Measurements from ENCODE around the gene NID1. TPM values are rescaled to one million over a fixed set of nuclear protein-coding genes. Genes with fewer than 3 reads are reported as not detected.

NID1 gene
- total and polyA plus RNA-seq, 8 donors, result 21.4 to 214 (median 89.6) TPM

DNA sequence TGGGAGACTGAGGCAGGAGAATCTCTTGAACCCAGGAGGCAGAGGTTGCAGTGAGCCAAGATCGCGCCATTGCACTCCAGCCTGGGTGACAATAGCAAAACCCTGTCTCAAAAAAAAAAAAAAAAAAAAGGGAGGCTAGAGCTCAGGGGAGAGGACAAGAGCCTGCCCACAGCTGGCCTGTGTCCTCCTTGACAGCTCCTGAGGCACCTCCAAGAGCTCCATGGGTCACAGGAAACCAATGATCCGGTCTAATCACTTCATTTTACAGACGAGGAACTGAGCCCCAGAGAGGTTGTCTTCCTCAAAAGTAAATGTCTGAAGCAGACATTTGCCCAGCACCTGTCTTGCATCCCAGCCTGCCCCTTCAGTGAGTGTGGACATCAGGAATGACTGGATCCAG, 49.4 kb downstream of the NID1 start:
- intact Hi-C loops (cut with DNase I; ENCODE audit: low total_unique reads), result no loop called here
- no peak for TF ChIP-seq POLR2A (IDR thresholded peaks at IDR 0.05)
- no peak for TF ChIP-seq EP300 (IDR thresholded peaks at IDR 0.05)
- TF ChIP-seq, protein P1, sequence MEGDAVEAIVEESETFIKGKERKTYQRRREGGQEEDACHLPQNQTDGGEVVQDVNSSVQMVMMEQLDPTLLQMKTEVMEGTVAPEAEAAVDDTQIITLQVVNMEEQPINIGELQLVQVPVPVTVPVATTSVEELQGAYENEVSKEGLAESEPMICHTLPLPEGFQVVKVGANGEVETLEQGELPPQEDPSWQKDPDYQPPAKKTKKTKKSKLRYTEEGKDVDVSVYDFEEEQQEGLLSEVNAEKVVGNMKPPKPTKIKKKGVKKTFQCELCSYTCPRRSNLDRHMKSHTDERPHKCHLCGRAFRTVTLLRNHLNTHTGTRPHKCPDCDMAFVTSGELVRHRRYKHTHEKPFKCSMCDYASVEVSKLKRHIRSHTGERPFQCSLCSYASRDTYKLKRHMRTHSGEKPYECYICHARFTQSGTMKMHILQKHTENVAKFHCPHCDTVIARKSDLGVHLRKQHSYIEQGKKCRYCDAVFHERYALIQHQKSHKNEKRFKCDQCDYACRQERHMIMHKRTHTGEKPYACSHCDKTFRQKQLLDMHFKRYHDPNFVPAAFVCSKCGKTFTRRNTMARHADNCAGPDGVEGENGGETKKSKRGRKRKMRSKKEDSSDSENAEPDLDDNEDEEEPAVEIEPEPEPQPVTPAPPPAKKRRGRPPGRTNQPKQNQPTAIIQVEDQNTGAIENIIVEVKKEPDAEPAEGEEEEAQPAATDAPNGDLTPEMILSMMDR (IDR thresholded peaks at IDR 0.05), result no peak
- TF ChIP-seq POLR2AphosphoS5 (IDR thresholded peaks at IDR 0.05), result no peak
- peaks cover 17 to 75% (median 61%) of the 10 kb centered on the region in 4 donors for H3K36me3 ChIP-seq
- no peaks in the 10 kb centered on the region for H3K27me3 ChIP-seq
- no peaks in the 10 kb centered on the region for H3K9me3 ChIP-seq
- DNase-seq, result no peak
- peaks cover 0 to 17% (median 8%) of the 10 kb centered on the region in 4 donors for H3K4me1 ChIP-seq
- 73 to 92% (median 82%) methylated on average over 4 of the region's 4 CpGs for WGBS, 5 donors
- H3K4me3 ChIP-seq, result no peak overlapping the region
- H3K27ac ChIP-seq, result peak overlapping the region; percentile 34 to 89 (median 80)

DNA sequence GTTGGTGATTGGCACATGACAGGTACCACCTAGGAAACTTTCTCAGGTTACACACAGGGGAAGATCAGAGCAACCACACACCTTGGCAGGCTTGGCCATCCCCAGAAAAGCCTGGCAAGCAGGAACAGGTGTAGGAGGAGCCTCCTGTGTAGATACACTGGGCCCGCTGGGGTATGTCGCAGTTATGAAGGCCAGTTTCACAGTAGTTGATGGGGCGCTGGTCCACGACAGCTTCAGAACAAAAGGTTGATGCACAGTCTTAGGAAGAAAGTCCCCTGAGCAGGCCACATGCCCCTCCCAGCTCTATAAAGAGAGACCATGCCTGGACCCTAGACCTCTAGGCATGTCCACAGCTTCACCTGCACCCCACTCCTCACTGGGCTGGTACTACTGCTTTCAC, 51.6 kb downstream of the NID1 start:
- Histone ChIP-seq H3K9me3 (no peaks in the 10 kb centered on the region), H3K4me3 (no peak overlapping the region), H3K4me1 (peaks cover 0 to 14% (median 0%) of the 10 kb centered on the region in 4 donors), H3K36me3 (peaks cover 17 to 85% (median 61%) of the 10 kb centered on the region in 4 donors), H3K27me3 (no peaks in the 10 kb centered on the region), H3K27ac (peak overlapping the region in 3 of 5 donors; percentile 70 to 89 (median 86))
- TF ChIP-seq, protein P1 (IDR thresholded peaks at IDR 0.05), result no peak
- TF ChIP-seq POLR2A (IDR thresholded peaks at IDR 0.05), result no peak
- no peak for TF ChIP-seq POLR2AphosphoS5 (IDR thresholded peaks at IDR 0.05)
- no peak for DNase-seq
- 93 to 96% (median 95%) methylated on average over 4 of the region's 4 CpGs; no CpG with 5 or more reads in 2 of the 5 donors for WGBS, 5 donors
- intact Hi-C loops (cut with DNase I; ENCODE audit: low total_unique reads), result no loop called here

DNA sequence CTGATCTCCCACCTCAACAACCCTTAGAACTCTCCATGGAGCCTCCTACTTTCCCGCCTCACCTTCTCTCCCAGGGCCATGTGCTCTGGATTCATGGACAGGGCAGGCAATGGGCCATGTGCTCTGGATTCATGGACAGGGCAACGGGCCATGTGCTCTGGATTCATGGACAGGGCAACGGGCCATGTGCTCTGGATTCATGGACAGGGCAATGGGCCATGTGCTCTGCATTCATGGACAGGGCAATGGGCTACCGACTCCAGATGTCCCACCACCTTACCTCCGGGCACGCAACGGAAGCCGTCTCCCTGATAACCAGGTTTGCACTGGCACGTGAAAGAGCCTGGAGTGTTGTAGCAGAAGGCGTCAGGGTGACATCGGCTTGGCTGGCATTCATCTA, 53.2 kb downstream of the NID1 start:
- no peak overlapping the region for H3K4me3 ChIP-seq
- no peaks in the 10 kb centered on the region for H3K9me3 ChIP-seq
- peak overlapping the region in 4 of 5 donors; percentile 29 to 89 (median 59) for H3K27ac ChIP-seq
- peaks cover 17 to 86% (median 60%) of the 10 kb centered on the region in 4 donors for H3K36me3 ChIP-seq
- no peak for TF ChIP-seq POLR2A (IDR thresholded peaks at IDR 0.05)
- TF ChIP-seq, protein P1 (IDR thresholded peaks at IDR 0.05), result no peak
- DNase-seq, result no peak
- H3K27me3 ChIP-seq, result no peaks in the 10 kb centered on the region
- peaks cover 0 to 11% (median 0%) of the 10 kb centered on the region in 4 donors for H3K4me1 ChIP-seq
- intact Hi-C loops (cut with DNase I; ENCODE audit: low total_unique reads), result no loop called here
- WGBS, 5 donors, result 86 to 94% (median 92%) methylated on average over 11 of the region's 11 CpGs

DNA sequence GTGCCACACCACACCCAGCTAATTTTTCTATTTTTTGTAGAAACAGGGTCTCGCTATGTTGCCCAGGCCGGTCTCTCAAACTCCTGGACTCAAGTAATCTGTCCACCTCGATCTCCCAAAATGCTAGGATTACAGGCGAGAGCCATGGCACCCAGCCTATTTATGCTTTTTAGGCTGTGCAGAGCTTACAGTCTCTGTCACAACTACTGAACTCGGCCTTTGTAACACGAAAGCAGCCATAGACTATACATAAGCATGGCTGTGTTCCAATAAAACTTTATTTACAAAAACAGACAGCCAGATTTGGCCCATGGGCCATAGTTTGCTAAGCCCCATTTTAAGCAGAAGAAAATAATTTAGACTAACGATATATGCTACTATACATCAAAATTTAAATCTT, 54.4 kb downstream of the NID1 start:
- H3K36me3 ChIP-seq, result peaks cover 17 to 82% (median 58%) of the 10 kb centered on the region in 4 donors
- H3K4me1 ChIP-seq, result no peaks in the 10 kb centered on the region
- peak overlapping the region in 4 of 5 donors; percentile 51 to 89 (median 78) for H3K27ac ChIP-seq
- no peak for DNase-seq
- 69 to 87% (median 85%) methylated on average over 7 of the region's 7 CpGs for WGBS, 5 donors
- H3K4me3 ChIP-seq, result no peak overlapping the region
- TF ChIP-seq, protein P1 (IDR thresholded peaks at IDR 0.05), result no peak
- TF ChIP-seq POLR2AphosphoS5 (IDR thresholded peaks at IDR 0.05), result no peak
- no peak for TF ChIP-seq POLR2A (IDR thresholded peaks at IDR 0.05)
- TF ChIP-seq EP300 (IDR thresholded peaks at IDR 0.05), result no peak
- H3K27me3 ChIP-seq, result no peaks in the 10 kb centered on the region
- intact Hi-C loops (cut with DNase I; ENCODE audit: low total_unique reads), result no loop called here
- no peaks in the 10 kb centered on the region for H3K9me3 ChIP-seq
